Measurements from ENCODE around the gene GBGT1. TPM values are rescaled to one million over a fixed set of nuclear protein-coding genes. Genes with fewer than 3 reads are reported as not detected.
"Not testable (repeated sequence)": the region's sequence is repeated elsewhere in the genome, so short reads cannot be mapped to it uniquely, and the experiment has no call there.

GBGT1 gene
- total RNA-seq, 6 donors from 2014 or later: 9.1 to 71.2 (median 36.0) TPM

DNA sequence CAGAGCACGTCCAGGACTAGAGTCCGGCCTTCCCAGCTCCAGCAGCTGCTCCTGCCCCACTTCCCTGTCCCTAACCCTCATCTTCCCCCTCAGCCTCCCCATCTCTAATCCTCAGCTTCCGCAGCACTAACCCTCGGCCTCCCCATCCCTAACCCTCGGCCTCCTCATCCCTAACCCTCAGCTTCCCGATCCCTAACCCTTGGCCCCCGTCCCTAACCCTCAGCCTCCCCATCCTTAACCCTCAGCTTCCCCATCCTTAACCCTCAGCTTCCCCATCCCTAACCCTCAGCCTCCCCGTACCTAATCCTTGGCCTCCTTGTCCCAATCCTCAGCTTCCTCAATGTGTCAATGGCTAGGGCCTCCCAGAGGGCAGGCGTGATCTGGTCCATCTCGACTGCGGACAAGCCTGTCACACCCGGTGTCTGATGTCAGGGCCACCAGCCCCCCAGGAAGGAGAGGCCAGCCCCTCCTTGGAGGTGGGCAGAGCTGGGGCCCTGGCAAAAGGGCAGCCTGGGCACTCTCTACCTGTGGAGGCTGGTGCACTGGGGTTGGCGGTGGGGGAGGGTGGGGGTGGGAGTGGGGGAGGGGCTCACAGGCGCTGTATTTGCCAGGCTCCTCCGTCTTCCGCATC is 43.9 kb upstream of the GBGT1 start:
- TF ChIP-seq POLR2AphosphoS5 (IDR thresholded peaks at IDR 0.05) (no peak), CTCF (IDR thresholded peaks at IDR 0.05) (no peak), POLR2A (IDR thresholded peaks at IDR 0.05) (no peak), EP300 (IDR thresholded peaks at IDR 0.05) (no peak)
- no peak overlapping the region for H3K4me3 ChIP-seq
- H3K36me3 ChIP-seq: no peaks in the 10 kb centered on the region
- WGBS, 2 donors: 79 to 81% methylated on average over 12 to 16 of the region's 16 CpGs
- ATAC-seq (ENCODE audit: low FRiP score in 2 of 2) (no peak), DNase-seq (no peak)
- H3K27me3 ChIP-seq: no peaks in the 10 kb centered on the region
- H3K9me3 ChIP-seq: no peaks in the 10 kb centered on the region
- H3K4me1 ChIP-seq: no peaks in the 10 kb centered on the region
- H3K27ac ChIP-seq: no peak overlapping the region

GRCh38 chr9:133207021-133207531 is 43.4 kb upstream of the GBGT1 start:
- no peak overlapping the region for H3K4me3 ChIP-seq
- TF ChIP-seq POLR2A (IDR thresholded peaks at IDR 0.05) (no peak), EP300 (IDR thresholded peaks at IDR 0.05) (no peak), CTCF (IDR thresholded peaks at IDR 0.05) (no peak), POLR2AphosphoS5 (IDR thresholded peaks at IDR 0.05) (no peak)
- WGBS, 2 donors: 69 to 89% methylated on average over 7 to 14 of the region's 14 CpGs
- no peaks in the 10 kb centered on the region for H3K9me3 ChIP-seq
- no peaks in the 10 kb centered on the region for H3K36me3 ChIP-seq
- ATAC-seq (ENCODE audit: low FRiP score in 2 of 2) (no peak), DNase-seq (no peak)
- H3K4me1 ChIP-seq: no peaks in the 10 kb centered on the region
- no peaks in the 10 kb centered on the region for H3K27me3 ChIP-seq
- no peak overlapping the region for H3K27ac ChIP-seq

DNA sequence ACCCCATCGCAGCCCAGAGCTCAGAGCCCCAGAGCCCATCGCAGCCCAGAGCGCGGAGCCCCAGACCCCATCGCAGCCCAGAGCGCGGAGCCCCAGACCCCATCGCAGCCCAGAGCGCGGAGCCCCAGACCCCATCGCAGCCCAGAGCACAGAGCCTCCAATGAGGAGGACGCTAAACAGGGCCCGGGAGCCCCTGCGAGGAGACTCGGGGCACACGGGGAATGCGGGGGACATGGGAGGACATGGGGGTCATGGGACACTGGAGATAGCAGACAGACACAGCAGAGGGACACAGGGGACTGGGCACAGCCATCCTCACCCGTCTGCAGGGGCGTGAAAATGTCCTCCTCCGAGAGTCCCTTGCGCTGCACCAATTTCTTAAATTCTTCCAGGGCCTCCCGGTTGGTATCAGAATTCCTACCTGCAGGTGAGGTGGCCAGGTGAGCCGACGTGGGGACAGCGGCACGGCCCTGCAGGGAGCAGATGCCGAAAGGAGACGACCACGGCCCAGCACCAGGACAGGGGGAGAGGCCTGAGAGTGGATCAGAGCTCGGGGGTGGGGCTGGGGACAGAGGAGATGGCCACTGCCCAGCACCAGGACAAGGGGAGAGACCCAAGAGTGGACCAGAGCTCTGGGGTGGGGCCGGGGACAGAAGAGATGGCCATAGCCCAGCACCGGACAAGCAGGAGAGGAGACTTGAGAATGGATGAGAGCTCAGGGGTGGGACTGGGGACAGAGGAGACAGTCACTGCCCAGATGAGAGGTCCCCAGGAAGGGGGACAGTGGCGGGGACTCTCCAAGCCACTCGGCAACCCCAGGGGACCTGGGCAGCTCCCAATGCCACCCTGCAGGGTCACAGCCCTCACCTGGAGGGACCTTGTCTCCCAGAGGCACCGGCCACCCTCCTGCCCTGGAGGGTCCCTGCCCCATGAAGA is 42.5 kb upstream of the GBGT1 start:
- 81 to 82% methylated on average over 21 to 34 of the region's 35 CpGs for WGBS, 2 donors
- TF ChIP-seq POLR2AphosphoS5 (IDR thresholded peaks at IDR 0.05): no peak
- TF ChIP-seq POLR2A (IDR thresholded peaks at IDR 0.05): no peak
- no peak for TF ChIP-seq EP300 (IDR thresholded peaks at IDR 0.05)
- no peak for TF ChIP-seq CTCF (IDR thresholded peaks at IDR 0.05)
- ATAC-seq (ENCODE audit: low FRiP score in 2 of 2) (no peak), DNase-seq (no peak)
- no peaks in the 10 kb centered on the region for H3K27me3 ChIP-seq
- no peaks in the 10 kb centered on the region for H3K4me1 ChIP-seq
- no peak overlapping the region for H3K4me3 ChIP-seq
- no peaks in the 10 kb centered on the region for H3K36me3 ChIP-seq
- no peaks in the 10 kb centered on the region for H3K9me3 ChIP-seq
- H3K27ac ChIP-seq: no peak overlapping the region

- not testable (repeated sequence) for H3K27ac ChIP-seq; DNase-seq; ATAC-seq (ENCODE audit: low FRiP score in 2 of 2); H3K4me1 ChIP-seq; H3K4me3 ChIP-seq; H3K36me3 ChIP-seq; H3K9me3 ChIP-seq; H3K27me3 ChIP-seq
- 71 to 83% methylated on average over 6 to 14 of the region's 14 CpGs for WGBS, 2 donors
Observed at GRCh38 chr9:133205481-133205887, 41.8 kb upstream of the GBGT1 start.

DNA sequence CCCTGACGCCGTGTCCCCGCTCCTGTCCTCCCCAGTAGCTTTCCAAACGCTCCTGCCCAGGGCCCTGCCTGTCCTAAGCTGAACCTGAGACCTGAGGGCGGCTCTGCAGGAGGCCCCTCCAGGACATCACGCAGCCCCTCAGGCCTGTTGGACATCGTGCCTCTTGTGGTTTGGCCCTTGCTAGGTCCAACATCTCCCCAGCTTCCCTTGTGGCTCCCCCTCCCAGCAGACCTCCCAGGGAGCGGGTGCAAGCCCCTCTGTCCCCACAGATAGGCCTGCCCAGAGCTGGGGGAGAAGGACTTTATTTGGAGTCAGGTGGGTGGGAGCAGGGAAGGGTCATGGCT is 41.3 kb upstream of the GBGT1 start:
- Histone ChIP-seq H3K4me3 (no peak overlapping the region), H3K27me3 (no peaks in the 10 kb centered on the region), H3K9me3 (no peaks in the 10 kb centered on the region), H3K27ac (no peak overlapping the region), H3K36me3 (no peaks in the 10 kb centered on the region), H3K4me1 (peaks cover 0 to 6% (median 0%) of the 10 kb centered on the region in 4 donors)
- no peak for ATAC-seq (ENCODE audit: low FRiP score in 2 of 2)
- no peak for DNase-seq
- 67 to 81% methylated on average over 3 to 8 of the region's 8 CpGs for WGBS, 2 donors
- TF ChIP-seq CTCF (IDR thresholded peaks at IDR 0.05) (no peak), POLR2A (IDR thresholded peaks at IDR 0.05) (no peak), EP300 (IDR thresholded peaks at IDR 0.05) (no peak), POLR2AphosphoS5 (IDR thresholded peaks at IDR 0.05) (no peak)
